Erythroblast (primary cell): ENCODE data around the gene SOX2.

Experiments
- GATA1 ChIP-seq: IDR thresholded peaks from 2 replicates; pipeline ENCODE4 v1.6.1; 2011; ENCODE audit warnings: low read depth, mild to moderate bottlenecking, control low read depth, low read length, moderate library complexity
- POLR2A ChIP-seq: IDR thresholded peaks from 2 replicates; pipeline ENCODE4 v1.6.1; 2011; ENCODE audit warnings: mild to moderate bottlenecking, low read length

DNA sequence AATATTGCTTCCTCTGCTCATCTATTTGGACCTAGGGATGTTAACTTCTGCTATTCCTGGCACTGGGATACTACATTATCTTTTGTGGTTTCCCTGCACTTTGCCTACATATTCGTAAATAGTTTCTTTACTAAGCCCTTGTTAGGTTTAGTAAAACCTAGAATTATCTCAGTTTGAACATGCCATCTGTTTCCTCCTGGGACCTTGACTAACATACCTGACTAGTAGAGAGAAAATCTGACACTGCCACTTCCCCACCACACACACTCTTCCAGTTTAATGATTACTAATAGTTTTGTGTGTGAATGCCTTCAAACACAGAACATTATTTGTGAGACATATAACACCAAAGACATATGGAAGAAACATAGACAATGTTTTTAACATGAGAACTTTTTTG lies 28.2 kb upstream of the SOX2 start:
- TF ChIP-seq POLR2A, result no peak
- no peak for TF ChIP-seq GATA1
